CD4-positive, alpha-beta memory T cell (primary cell): ENCODE results near the gene KIAA1755. TPM values are rescaled to one million over a fixed set of nuclear protein-coding genes. Genes with fewer than 3 reads are reported as not detected.

ENCODE experiments used
- CTCF ChIA-PET: fragments of 350-600 bp; sonication (Branson Sonifier 250); formaldehyde crosslinking; loops from one replicate; lab custom pipeline; 2021; ENCODE audit warnings: inconsistent platforms; ENCODE audit not compliant: partially characterized antibody; lab: Charles Lee
- POLR2A ChIA-PET: fragments of 350-600 bp; sonication (Branson Sonifier 250); formaldehyde crosslinking; loops from one replicate; lab custom pipeline; 2021; ENCODE audit not compliant: partially characterized antibody; lab: Charles Lee
- DNase-seq, 5 donors: peaks; one replicate each; pipeline versions ENCODE4 v3.0.0 to v3.0.0-alpha.2; 2020 to 2022; ENCODE audit warnings: mixed read lengths in 1 of 5
- H3K27ac ChIP-seq: one replicate; pipeline ENCODE4 v1.7.0; 2013; ENCODE audit warnings: low read depth, low read length
- H3K27me3 ChIP-seq: 2 replicates; pipeline ENCODE4 v1.7.0; 2013; ENCODE audit warnings: mild to moderate bottlenecking, low read length, moderate library complexity; ENCODE audit not compliant: insufficient read depth
- H3K36me3 ChIP-seq: 2 replicates; pipeline ENCODE4 v1.7.0; 2013; ENCODE audit warnings: mild to moderate bottlenecking, low read length, moderate library complexity; ENCODE audit not compliant: insufficient read depth
- H3K4me1 ChIP-seq: 2 replicates; pipeline ENCODE4 v1.7.0; 2013; ENCODE audit warnings: mild to moderate bottlenecking, low read length, moderate library complexity; ENCODE audit not compliant: insufficient read depth
- H3K4me3 ChIP-seq, 2 donors: one replicate each; pipeline ENCODE4 v1.7.0; 2013; ENCODE audit warnings: low read length in 2 of 2, mild to moderate bottlenecking in 1 of 2
- H3K9me3 ChIP-seq, 2 donors: one replicate each; pipeline ENCODE4 v1.7.0; 2013; ENCODE audit warnings: low read length in 2 of 2, control low read depth in 1 of 2; ENCODE audit not compliant: control insufficient read depth in 1 of 2
- H3K27ac Mint-ChIP-seq, 7 donors: one replicate each; pipeline ENCODE4 v1.8.0; 2020 to 2021; ENCODE audit warnings: mixed read lengths in 7 of 7, mild to moderate bottlenecking in 6 of 7, inconsistent platforms in 3 of 7, moderate library complexity in 3 of 7
- H3K27me3 Mint-ChIP-seq, 2 donors: one replicate each; pipeline ENCODE4 v1.8.0; 2020 to 2021; ENCODE audit warnings: mixed read lengths in 2 of 2
- H3K36me3 Mint-ChIP-seq, 2 donors: one replicate each; pipeline ENCODE4 v1.8.0; 2020 to 2021; ENCODE audit warnings: mixed read lengths in 2 of 2, inconsistent platforms in 1 of 2, mild to moderate bottlenecking in 1 of 2
- H3K4me1 Mint-ChIP-seq, 4 donors: one replicate each; pipeline ENCODE4 v1.8.0; 2020 to 2021; ENCODE audit warnings: mixed read lengths in 4 of 4, mild to moderate bottlenecking in 1 of 4
- H3K4me3 Mint-ChIP-seq, 8 donors: one replicate each; pipeline ENCODE4 v1.8.0; 2020 to 2021; ENCODE audit warnings: mixed read lengths in 8 of 8, mild to moderate bottlenecking in 7 of 8, moderate library complexity in 6 of 8, inconsistent platforms in 3 of 8
- H3K9me3 Mint-ChIP-seq, 8 donors: one replicate each; pipeline ENCODE4 v1.8.0; 2020 to 2021; ENCODE audit warnings: mixed read lengths in 8 of 8, mild to moderate bottlenecking in 5 of 8, inconsistent platforms in 3 of 8, moderate library complexity in 1 of 8
- intact Hi-C: fragments of 100-400 bp; cut with micrococcal nuclease; formaldehyde crosslinking; loops from one replicate; pipeline ENCODE4 v1.15.1; 2023
- polyA plus RNA-seq, 2 donors: library from polyadenylated mRNA; unstranded; fragments of 300-500 nt; fragmentation: Illumina TruSeq; gene quantifications; one replicate each; pipeline ENCODE4 v1.2.3, GENCODE V29; 2021
- total RNA-seq, 2 experiments: library from RNA; stranded (reverse); gene quantifications; one replicate each; pipeline ENCODE4 v1.2.3, GENCODE V29; 2021

KIAA1755 gene
- total and polyA plus RNA-seq, 4 experiments from 2014 or later: not detected

DNA sequence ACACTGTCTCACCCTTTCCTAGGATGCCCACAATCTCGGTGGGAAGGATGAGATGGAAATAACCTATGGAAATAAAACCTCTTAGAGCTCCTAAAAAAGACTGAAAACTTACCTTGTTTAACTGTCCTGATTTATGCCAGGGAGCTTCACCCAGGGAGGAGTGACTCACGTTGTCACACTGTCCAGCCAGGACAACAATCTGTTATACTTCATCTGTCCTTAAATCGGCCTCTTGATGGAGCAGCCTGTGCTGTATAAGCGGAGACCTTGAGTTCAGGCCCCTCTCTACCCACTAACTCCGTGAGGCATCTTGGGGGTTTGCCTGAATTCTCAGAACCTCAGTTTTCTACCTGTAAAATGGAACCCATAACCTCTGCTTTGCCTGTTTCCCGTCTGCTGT is 9.2 kb upstream of the KIAA1755 start:
- no peak overlapping the region for H3K27ac Mint-ChIP-seq
- H3K9me3 Mint-ChIP-seq: peaks cover 0 to 2% (median 0%) of the 10 kb centered on the region in 8 donors
- DNase-seq: no peak
- Histone ChIP-seq H3K9me3 (no peaks in the 10 kb centered on the region), H3K36me3 (no peaks in the 10 kb centered on the region), H3K4me3 (no peak overlapping the region), H3K27ac (no peak overlapping the region), H3K4me1 (no peaks in the 10 kb centered on the region), H3K27me3 (no peaks in the 10 kb centered on the region)
- intact Hi-C loops: no loop called here
- H3K4me3 Mint-ChIP-seq: no peak overlapping the region
- POLR2A ChIA-PET: no interaction called here
- no peaks in the 10 kb centered on the region for H3K36me3 Mint-ChIP-seq
- CTCF ChIA-PET: no interaction called here
- no peaks in the 10 kb centered on the region for H3K4me1 Mint-ChIP-seq
- H3K27me3 Mint-ChIP-seq: peaks cover 14 to 21% of the 10 kb centered on the region in 2 donors

DNA sequence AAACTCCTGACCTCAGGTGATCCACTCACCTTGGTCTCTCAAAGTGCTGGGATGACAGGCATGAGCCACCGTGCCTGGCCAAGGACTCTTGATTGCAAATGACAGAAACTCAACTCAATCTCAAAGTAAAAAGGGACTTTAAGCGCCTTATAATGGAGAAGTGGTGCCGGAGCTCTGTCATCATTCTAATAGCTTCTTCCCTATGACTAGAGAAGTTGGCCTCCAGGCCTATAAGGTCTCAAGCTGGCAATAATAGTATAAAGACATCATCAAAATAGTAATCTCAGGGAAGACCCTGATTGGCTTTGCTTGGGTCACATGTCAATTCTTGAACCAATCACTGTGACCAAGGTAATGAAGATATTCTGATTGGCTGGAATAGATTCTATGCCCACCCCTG is 8.5 kb upstream of the KIAA1755 start:
- H3K4me1 Mint-ChIP-seq: no peaks in the 10 kb centered on the region
- ChIA-PET POLR2A (no interaction called here), CTCF (no interaction called here)
- H3K27me3 Mint-ChIP-seq: peaks cover 16 to 23% of the 10 kb centered on the region in 2 donors
- Histone ChIP-seq H3K27ac (no peak overlapping the region), H3K36me3 (no peaks in the 10 kb centered on the region), H3K9me3 (no peaks in the 10 kb centered on the region), H3K4me1 (no peaks in the 10 kb centered on the region), H3K4me3 (no peak overlapping the region), H3K27me3 (peaks cover 6% of the 10 kb centered on the region)
- H3K4me3 Mint-ChIP-seq: no peak overlapping the region
- no peak for DNase-seq
- H3K36me3 Mint-ChIP-seq: no peaks in the 10 kb centered on the region
- peaks cover 0 to 2% (median 0%) of the 10 kb centered on the region in 8 donors for H3K9me3 Mint-ChIP-seq
- no peak overlapping the region for H3K27ac Mint-ChIP-seq
- intact Hi-C loops: no loop called here

DNA sequence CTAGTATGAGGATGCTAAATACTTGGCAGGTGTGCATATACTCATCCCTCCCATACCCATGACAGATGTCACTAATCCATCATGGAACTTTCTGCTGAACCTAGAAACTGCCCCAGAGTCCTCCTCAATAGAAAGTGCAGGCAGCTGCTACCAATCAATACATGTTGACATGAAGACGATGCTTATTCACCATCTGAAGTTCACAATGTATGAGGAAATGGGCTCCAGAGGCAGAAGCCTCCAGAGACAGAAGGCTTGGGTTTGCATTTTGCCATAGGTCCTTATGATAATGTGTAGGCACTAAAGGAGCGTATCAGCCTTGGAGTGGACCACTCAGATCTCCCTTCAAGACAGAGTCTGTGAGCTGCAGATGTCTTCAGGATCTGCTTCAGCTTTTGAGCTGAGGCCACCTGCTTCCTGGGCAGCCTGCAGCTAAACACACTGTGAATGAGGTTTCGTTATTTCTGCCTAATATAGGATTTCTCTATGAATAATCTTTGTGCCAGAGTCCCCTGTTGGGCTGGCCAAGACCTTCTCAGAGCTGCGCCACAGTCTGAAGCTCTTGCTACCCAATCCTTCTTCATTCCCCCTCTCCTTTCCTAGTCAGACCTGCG is 7.5 kb upstream of the KIAA1755 start:
- Mint-ChIP-seq H3K27me3 (peaks cover 16 to 30% of the 10 kb centered on the region in 2 donors), H3K4me1 (no peaks in the 10 kb centered on the region), H3K27ac (no peak overlapping the region), H3K9me3 (peaks cover 0 to 2% (median 0%) of the 10 kb centered on the region in 8 donors), H3K4me3 (no peak overlapping the region), H3K36me3 (no peaks in the 10 kb centered on the region)
- POLR2A ChIA-PET: no interaction called here
- Histone ChIP-seq H3K4me1 (no peaks in the 10 kb centered on the region), H3K9me3 (no peaks in the 10 kb centered on the region), H3K27me3 (peaks cover 6% of the 10 kb centered on the region), H3K4me3 (no peak overlapping the region), H3K36me3 (no peaks in the 10 kb centered on the region), H3K27ac (no peak overlapping the region)
- CTCF ChIA-PET: no interaction called here
- intact Hi-C loops: no loop called here
- no peak for DNase-seq

DNA sequence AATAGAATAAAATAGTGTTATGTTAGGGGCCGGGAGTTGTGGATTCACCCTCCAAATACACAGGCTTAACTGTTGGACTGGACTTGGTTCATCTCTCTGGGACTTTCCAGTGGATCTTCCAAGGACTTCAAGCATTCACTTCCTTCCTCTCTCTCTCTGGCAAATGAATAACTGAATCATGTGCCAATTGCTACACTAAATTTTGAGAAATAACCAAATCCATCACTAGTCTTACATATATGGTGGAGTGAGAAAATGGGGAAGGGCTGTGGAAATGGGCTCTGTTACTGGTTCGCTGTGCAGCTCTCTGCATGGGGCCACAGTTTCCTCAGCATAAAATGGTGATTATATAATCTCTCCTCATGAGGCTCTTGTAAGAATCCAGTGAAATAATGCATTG is 6.8 kb upstream of the KIAA1755 start:
- DNase-seq: no peak
- H3K36me3 Mint-ChIP-seq: no peaks in the 10 kb centered on the region
- Histone ChIP-seq H3K9me3 (no peaks in the 10 kb centered on the region), H3K4me1 (no peaks in the 10 kb centered on the region), H3K27ac (no peak overlapping the region), H3K27me3 (peaks cover 11% of the 10 kb centered on the region), H3K4me3 (no peak overlapping the region), H3K36me3 (no peaks in the 10 kb centered on the region)
- H3K4me3 Mint-ChIP-seq: no peak overlapping the region
- ChIA-PET CTCF (no interaction called here), POLR2A (no interaction called here)
- peaks cover 17 to 35% of the 10 kb centered on the region in 2 donors for H3K27me3 Mint-ChIP-seq
- H3K9me3 Mint-ChIP-seq: peaks cover 0 to 2% (median 0%) of the 10 kb centered on the region in 8 donors
- no peak overlapping the region for H3K27ac Mint-ChIP-seq
- no peaks in the 10 kb centered on the region for H3K4me1 Mint-ChIP-seq
- intact Hi-C loops: no loop called here

- H3K27ac ChIP-seq: no peak overlapping the region
- ChIA-PET POLR2A (no interaction called here), CTCF (no interaction called here)
- H3K27me3 ChIP-seq: peaks cover 11% of the 10 kb centered on the region
- no peak overlapping the region for H3K4me3 ChIP-seq
- H3K4me3 Mint-ChIP-seq: no peak overlapping the region
- no peaks in the 10 kb centered on the region for H3K9me3 ChIP-seq
- H3K4me1 Mint-ChIP-seq: no peaks in the 10 kb centered on the region
- no peak overlapping the region for H3K27ac Mint-ChIP-seq
- no peaks in the 10 kb centered on the region for H3K36me3 Mint-ChIP-seq
- H3K9me3 Mint-ChIP-seq: peaks cover 0 to 2% (median 0%) of the 10 kb centered on the region in 8 donors
- no peaks in the 10 kb centered on the region for H3K4me1 ChIP-seq
- intact Hi-C loops: no loop called here
- H3K36me3 ChIP-seq: no peaks in the 10 kb centered on the region
- no peak for DNase-seq
- H3K27me3 Mint-ChIP-seq: peaks cover 17 to 32% of the 10 kb centered on the region in 2 donors
These were observed 5.9 kb upstream of the KIAA1755 start for GRCh38 chr20:38266426-38266825.

- Mint-ChIP-seq H3K4me3 (no peak overlapping the region), H3K27me3 (peaks cover 30 to 39% of the 10 kb centered on the region in 2 donors), H3K4me1 (peaks cover 0 to 5% (median 4%) of the 10 kb centered on the region in 4 donors), H3K9me3 (peaks cover 0 to 2% (median 0%) of the 10 kb centered on the region in 8 donors), H3K27ac (no peak overlapping the region), H3K36me3 (no peaks in the 10 kb centered on the region)
- POLR2A ChIA-PET: no interaction called here
- Histone ChIP-seq H3K4me1 (no peaks in the 10 kb centered on the region), H3K9me3 (no peaks in the 10 kb centered on the region), H3K27ac (no peak overlapping the region), H3K4me3 (no peak overlapping the region), H3K27me3 (peaks cover 11% of the 10 kb centered on the region), H3K36me3 (no peaks in the 10 kb centered on the region)
- intact Hi-C loops: no loop called here
- CTCF ChIA-PET: no interaction called here
- DNase-seq: no peak
These were observed 2.4 kb upstream of the KIAA1755 start for GRCh38 chr20:38262931-38263330.

- Histone ChIP-seq H3K36me3 (no peaks in the 10 kb centered on the region), H3K27me3 (peaks cover 11% of the 10 kb centered on the region), H3K4me3 (no peak overlapping the region), H3K9me3 (no peaks in the 10 kb centered on the region), H3K27ac (no peak overlapping the region), H3K4me1 (no peaks in the 10 kb centered on the region)
- Mint-ChIP-seq H3K27ac (peak overlapping the region in 1 of 7 donors; percentile 8), H3K4me3 (peak overlapping the region in 1 of 8 donors; percentile 7), H3K36me3 (no peaks in the 10 kb centered on the region), H3K4me1 (peaks cover 0 to 5% (median 4%) of the 10 kb centered on the region in 4 donors), H3K9me3 (peaks cover 0 to 2% (median 0%) of the 10 kb centered on the region in 8 donors), H3K27me3 (peaks cover 33 to 41% of the 10 kb centered on the region in 2 donors)
- POLR2A ChIA-PET: no interaction called here
- CTCF ChIA-PET: no interaction called here
- intact Hi-C loops: no loop called here
- DNase-seq: no peak
These were observed 487 bp upstream of the KIAA1755 start for GRCh38 chr20:38261054-38261390.
